CD4-positive, alpha-beta T cell treated with Interleukin-4 for 4 hours (primary cell): ENCODE data around the gene ADGB.

Experiments
- DNase-seq: peaks from one replicate; pipeline ENCODE4 v3.0.0-alpha.2; 2020

Gene ADGB

GRCh38 chr6:146635165-146635564 lies 36.4 kb downstream of the ADGB start:
- DNase-seq, result no peak

- DNase-seq, result no peak
Measured at GRCh38 chr6:146636481-146636880, 37.7 kb downstream of the ADGB start.

DNA sequence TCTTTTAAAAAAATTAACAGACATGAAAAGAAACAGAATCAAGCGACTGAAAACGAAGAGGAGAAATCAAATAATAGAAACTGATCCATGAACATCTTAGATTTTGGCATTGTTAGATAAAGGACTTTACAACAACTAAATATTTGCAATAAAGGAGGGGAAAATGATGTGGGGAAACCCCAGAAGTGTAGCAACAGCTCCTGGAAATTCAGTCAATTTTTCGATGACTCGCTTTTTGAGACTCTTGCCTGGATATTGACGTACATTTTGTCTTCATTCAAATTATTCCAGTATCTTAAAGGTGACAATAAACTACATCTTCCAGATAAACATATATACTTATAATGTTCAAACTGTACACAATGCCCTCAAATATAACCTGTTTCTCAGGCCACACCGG lies 44.1 kb downstream of the ADGB start:
- DNase-seq, result no peak

DNA sequence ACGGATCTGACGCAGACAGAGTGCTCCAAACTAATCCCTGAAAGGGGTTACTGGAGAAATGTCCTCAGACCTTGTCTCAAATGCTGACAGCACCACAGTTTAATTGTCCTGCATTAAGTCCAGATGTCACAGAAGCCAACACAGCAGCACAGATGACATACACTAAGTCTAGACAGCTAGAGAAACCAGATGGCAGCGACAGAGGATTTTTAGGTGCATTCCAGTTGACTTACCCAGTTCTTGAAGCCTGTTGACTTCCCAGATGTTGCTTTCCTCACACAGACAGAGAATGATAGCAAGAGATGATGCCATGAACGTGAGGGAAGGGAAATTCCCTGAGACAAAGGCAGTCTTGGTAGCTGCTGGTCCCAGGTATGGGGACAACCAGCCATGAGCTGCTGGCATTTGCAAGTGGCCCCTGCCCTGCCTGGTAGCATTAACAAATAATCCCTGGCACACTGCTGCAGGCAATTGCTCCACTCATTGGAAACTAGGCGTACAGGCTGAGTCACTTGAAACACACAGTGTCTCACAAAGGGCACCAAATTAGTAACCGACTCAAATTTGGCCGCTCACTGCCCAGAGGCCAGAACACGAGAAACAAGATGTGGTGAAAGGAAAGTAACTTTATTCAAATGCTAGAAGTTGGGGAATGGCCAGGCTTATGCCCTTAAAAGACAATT lies 52.2 kb downstream of the ADGB start:
- DNase-seq, result no peak

GRCh38 chr6:146651482-146651863 lies 52.7 kb downstream of the ADGB start:
- no peak for DNase-seq

DNA sequence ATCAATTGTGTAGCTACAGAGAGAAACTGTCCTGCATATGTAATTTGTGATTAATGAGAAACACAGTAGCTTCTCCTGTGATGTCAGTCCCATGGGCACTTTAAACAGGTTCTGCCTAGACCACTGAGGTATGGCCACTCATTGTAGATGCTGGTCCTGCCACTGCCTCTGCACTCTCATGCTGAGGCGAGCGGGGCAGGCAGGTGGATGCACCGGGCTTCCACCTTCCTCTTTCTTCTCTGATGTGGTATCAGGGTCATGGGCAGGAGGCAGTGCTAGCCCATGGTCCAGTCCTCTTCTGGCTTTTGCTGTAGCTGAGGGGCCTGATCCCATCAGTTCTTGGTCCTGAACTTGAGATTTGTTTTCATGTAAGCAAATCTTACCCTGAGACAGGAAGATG lies 58.7 kb downstream of the ADGB start:
- no peak for DNase-seq

DNA sequence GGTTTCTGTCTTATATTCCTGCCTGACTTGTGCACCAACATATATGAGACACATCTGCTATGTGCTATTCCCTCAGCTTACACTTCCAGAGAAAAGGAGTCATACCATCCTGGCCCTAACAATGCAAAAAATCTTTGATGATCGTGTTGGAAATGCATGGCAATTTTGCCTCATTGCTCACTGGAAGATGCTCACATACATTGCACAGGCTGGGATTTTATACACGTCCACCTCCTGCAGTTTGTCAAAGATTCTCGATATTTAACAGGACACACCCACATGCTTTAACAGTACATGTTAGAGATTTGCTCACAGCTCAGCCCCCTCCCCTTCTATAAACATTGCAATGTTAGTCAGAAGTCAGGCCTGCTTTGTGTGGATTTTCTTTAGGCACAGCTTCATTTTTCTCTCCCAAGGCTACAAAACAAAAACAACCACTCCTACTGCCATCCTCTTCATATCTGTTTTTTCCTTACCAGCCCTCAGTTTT lies 66.1 kb downstream of the ADGB start:
- DNase-seq, result no peak

DNA sequence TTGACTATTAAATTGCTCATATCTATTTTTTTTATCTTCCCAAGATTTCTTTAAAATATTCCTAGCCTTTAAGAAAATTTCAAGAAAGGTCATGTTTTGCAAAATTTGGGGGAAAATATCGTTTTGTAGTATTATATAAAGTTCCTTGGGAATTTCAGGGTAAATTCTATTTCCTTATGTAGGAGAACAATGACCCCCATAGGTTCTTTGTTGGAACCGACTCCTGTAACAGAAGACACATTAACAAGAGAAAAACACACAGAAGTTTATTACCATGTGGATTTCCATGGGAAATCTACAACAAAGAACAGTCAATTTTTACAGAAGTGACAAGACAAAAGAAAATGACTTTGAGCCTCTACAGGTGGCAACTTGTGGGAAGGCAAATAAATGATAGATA lies 68.1 kb downstream of the ADGB start:
- DNase-seq, result no peak

GRCh38 chr6:146670161-146670560 lies 71.4 kb downstream of the ADGB start:
- DNase-seq, result no peak

DNA sequence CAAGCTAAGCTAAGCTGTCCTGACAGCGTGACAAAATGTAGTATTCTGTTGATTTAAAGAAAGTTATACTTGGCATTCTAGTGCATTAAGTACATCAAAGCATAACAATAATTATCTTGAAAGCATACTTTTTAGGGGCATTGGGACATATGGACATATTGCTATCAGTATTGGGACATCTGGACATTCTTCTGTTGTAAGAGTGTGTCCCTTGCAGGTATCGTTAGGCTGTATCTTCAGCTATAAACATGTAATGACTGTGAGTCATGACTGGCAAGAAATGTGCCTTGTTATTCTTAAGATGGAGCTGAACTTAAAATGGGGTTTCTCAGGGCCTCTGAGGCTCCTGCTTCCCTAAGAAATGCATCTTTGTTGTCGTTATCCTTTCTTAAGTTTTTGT lies 74.3 kb downstream of the ADGB start:
- no peak for DNase-seq

- DNase-seq, result no peak
Measured at GRCh38 chr6:146679386-146679785, 80.6 kb downstream of the ADGB start.

DNA sequence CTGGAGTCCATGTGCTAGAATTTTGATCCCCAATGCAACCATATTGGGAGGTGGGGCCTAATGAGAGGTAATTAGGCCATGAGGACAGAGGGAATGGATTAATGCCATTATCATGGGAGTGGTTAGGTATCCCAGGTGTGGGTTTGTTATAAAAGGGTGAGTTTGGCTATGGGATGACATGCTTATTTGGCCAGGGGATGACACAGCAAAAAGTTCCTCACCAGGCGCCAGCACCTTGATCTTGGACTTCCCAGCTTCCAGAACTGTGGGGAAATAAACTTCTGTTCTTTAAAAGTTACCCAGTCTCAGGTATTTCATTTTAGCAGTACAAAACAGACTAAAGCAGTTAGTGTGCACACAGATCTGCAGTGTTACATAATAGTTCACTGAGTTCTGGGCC lies 84.1 kb downstream of the ADGB start:
- DNase-seq, result no peak

- DNase-seq, result no peak
Measured at GRCh38 chr6:146689806-146690205, 91.0 kb downstream of the ADGB start.

DNA sequence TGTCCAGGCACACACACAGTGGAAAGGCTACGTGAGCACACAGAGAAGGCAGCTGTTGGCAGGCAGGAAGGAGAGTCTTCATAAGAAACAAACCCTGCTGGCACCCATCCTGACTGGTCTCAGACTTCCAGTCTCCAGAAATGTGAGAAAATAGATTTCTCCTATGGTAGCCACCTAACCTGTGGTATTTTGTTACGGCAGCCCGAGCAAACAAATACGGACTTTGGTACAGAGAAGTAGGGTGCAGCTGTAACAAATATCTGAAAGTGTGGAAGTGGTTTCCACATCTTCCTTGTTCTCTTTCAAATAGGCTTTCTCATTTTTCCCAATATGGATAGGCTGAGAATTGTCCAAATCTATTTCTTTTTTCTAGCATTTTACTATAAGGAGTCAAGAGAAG lies 94.6 kb downstream of the ADGB start:
- no peak for DNase-seq

DNA sequence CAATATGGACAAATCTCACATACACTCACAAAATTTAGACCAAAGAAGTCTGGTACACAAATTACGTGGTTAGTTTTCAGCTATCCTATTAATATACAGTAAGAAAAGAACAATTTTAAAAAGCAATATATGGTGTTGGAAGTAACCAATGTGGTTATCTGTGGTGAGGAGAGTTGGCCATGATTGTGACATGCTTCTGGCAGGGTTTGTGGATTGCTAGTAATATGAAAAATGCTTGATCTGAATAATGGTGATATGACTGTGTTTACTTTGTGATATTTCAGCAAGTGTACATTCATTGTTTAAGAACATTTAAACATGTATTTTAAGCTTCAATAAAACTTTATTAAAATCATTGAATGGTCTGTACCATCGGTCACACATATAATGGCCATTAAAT lies 99.1 kb downstream of the ADGB start:
- DNase-seq, result no peak

DNA sequence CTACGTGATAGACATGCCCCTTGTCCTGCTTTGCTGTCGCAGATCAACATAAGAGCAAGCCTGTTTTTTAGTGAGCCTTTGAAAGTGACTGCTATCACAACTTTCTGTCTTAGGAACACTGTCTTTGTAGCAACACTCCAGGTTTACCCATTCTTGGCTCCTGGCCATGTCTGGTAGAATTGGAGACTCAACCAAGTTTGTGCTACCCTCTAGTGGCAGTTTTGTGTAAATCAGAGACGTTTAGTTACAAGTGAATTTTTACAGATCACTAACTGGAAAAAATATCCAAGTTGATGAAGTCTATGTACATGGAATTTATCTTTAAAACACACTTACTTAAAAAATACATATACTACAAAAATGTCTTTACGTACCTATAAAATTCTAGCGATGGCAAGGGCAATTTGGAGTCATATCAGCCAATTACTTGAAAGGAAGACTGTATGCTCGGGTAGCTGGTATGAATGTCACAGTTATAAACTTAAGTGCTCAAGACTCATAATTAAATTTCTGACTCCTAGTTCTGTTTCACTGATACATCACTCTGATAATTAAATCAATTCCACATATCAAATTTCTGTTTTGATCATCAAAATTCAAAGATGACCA lies 101.4 kb downstream of the ADGB start:
- DNase-seq, result peak; percentile 35

- no peak for DNase-seq
Measured at GRCh38 chr6:146701632-146702031, 102.9 kb downstream of the ADGB start.

DNA sequence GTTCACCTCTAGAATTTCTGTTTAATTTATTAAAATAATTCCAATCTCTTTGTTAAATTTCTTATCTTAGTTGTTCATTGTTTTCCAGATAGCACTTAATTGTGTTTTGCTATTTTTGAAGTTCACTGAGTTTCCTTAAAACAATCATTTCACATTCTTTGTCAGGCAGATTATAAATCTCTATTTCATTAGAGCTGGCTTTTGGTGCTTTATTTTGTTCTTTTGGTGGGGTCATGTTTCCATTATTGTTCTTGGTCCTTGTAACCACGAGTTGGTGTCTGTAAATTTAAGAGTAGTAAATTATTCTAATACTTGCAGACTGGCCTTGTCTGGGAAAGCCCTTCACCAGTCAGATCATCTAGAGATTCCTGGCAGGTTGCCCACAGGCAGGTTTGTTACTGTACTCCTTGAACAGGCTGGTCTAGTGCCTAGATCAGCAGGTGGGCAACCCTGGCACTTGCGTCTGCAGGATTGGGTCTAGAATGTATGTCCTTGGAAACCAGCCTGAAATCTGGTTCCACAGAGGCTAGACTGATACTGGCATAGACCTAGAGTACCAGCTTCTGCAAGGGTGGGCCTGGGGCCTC lies 110.4 kb downstream of the ADGB start:
- no peak for DNase-seq

GRCh38 chr6:146719387-146719786 lies 120.6 kb downstream of the ADGB start:
- no peak for DNase-seq

DNA sequence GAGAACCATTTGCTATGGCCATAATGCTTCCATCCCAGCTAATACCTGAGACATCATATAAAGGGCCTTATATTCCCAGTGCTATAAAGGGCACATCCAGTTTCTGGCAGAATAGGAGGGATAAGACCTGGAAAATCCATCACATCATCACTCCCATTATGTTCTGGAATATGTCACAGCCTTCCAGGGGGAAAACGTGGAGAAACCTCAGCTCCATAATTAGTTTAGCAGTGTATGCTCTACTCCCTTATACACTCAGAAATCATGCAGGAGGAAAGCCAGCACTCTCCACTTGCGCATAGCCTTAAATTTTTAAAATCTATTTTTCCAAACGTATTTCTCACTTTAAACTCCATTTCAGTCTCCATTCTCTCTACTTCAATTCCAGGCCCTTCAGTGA lies 140.9 kb downstream of the ADGB start:
- DNase-seq, result no peak

DNA sequence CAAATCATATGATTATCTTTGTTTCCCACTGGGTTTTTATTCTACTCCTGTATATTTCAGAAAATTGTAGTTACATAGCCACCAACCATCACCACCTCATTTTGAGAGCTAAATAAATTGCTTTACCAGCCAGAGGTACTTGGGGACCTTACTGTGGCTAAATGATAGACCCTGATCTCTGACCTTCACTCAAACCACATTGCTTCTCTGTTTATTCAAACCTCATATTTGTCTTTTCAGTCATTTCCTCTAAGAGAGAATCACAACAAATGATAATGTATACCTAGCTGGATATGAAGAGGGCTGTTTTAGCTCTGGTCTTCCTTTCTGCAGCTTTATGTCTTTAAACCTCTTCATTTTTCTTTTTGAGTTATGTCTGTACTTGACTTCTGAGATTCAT lies 142.8 kb downstream of the ADGB start:
- DNase-seq, result no peak

GRCh38 chr6:146753306-146753705 lies 154.5 kb downstream of the ADGB start:
- DNase-seq, result no peak

GRCh38 chr6:146767632-146768031 lies 168.9 kb downstream of the ADGB start:
- no peak for DNase-seq

GRCh38 chr6:146768722-146769121 lies 169.9 kb downstream of the ADGB start:
- DNase-seq, result no peak
